ENCODE results near the gene RAB12. TPM values are rescaled to one million over a fixed set of nuclear protein-coding genes. Genes with fewer than 3 reads are reported as not detected.

The RAB12 gene
- total RNA-seq, 1 experiment from 2014 or later: 51.3 TPM

DNA sequence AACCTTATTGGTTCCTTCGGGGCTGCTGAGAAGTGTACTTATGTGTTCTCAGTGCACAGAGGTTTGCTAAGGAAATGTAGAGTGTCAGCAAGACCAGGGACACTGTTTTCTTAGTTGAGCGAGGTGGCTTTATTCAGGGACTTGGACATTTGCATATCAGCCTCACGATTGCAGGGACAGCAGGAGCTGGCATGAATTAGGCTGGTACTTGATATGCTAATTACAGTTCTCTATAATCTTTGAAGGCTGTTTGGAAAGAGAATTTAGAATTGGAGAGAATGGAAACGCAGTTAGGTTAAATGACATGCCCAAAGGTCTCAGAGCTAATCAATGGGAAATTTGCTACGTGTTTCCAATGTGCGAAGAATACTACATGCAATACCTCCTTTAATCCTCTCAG lies 77.4 kb downstream of the RAB12 start:
- H3K4me1 Mint-ChIP-seq: peaks cover 41 to 44% of the 10 kb centered on the region in 2 experiments
- no peaks in the 10 kb centered on the region for H3K23me2 ChIP-seq (ENCODE audit: insufficient read length, low read depth, low read length, poor library complexity, severe bottlenecking)

More for the DNA sequence above, 77.4 kb downstream of the RAB12 start:
- Histone ChIP-seq H2BK120ac (ENCODE audit: low read depth, low read length, poor library complexity, severe bottlenecking) (no peak overlapping the region), H3K9ac (ENCODE audit: extremely low read depth, insufficient read length, low read length) (no peak overlapping the region), H3K56ac (ENCODE audit: insufficient read length, low read depth, low read length) (no peak overlapping the region), H3K4me2 (ENCODE audit: insufficient read depth, insufficient read length, low read length) (no peak overlapping the region), H4K91ac (ENCODE audit: insufficient read length, low read depth, low read length) (no peak overlapping the region), H2BK20ac (ENCODE audit: low read depth, low read length, poor library complexity, severe bottlenecking) (no peak overlapping the region), H3K79me2 (ENCODE audit: insufficient read depth, low read length) (no peaks in the 10 kb centered on the region), H2AFZ (ENCODE audit: low read length) (no peak overlapping the region), H3K4me1 (ENCODE audit: insufficient read depth, low read length) (peaks cover 10% of the 10 kb centered on the region; the same call in 1 of the 2 replicates), H2BK15ac (ENCODE audit: low read depth, low read length) (no peak overlapping the region), H3T11ph (ENCODE audit: low read length) (no peak overlapping the region), H4K20me1 (ENCODE audit: control insufficient read depth, insufficient read depth, insufficient read length) (no peaks in the 10 kb centered on the region), H2BK5ac (ENCODE audit: insufficient read length, low read length) (no peak overlapping the region), H3K4ac (ENCODE audit: low read depth, low read length) (no peak overlapping the region), H2BK12ac (ENCODE audit: insufficient read length, low read depth, low read length) (no peak overlapping the region), H4K5ac (ENCODE audit: insufficient read length, low read depth, low read length) (no peak overlapping the region), H2AK5ac (ENCODE audit: insufficient read length, low read length) (no peak overlapping the region), H3K9me3 (ENCODE audit: control insufficient read depth, low read depth, low read length) (no peaks in the 10 kb centered on the region), H4K8ac (replicated peaks; ENCODE audit: insufficient read length, low read depth, low read length) (no peak overlapping the region), H3K14ac (ENCODE audit: insufficient read depth, low read length) (no peak overlapping the region), H3K23ac (ENCODE audit: insufficient read length, low read depth, low read length) (no peak overlapping the region), H3K27me3 (ENCODE audit: insufficient read depth, low read length) (no peaks in the 10 kb centered on the region), H3K18ac (ENCODE audit: insufficient read length, low read depth, low read length) (no peak overlapping the region), H3K27ac (ENCODE audit: insufficient read length, low read depth, low read length) (no peak overlapping the region), H3K79me1 (ENCODE audit: insufficient read depth, low read depth, low read length, poor library complexity, severe bottlenecking) (no peaks in the 10 kb centered on the region)
- Mint-ChIP-seq H3K9me3 (no peaks in the 10 kb centered on the region), H3K27ac (peak overlapping the region in 1 of 3 experiments; percentile 10; a peak in 1 of 7 replicates), H3K36me3 (ENCODE audit: insufficient read depth in 1 of 3, low read depth in 3 of 3) (no peaks in the 10 kb centered on the region), H3K4me3 (no peak overlapping the region; a peak in 1 of 5 replicates), H3K27me3 (ENCODE audit: low read depth) (no peaks in the 10 kb centered on the region; the same call in 1 of the 2 replicates)
- TF ChIP-seq, protein P1, sequence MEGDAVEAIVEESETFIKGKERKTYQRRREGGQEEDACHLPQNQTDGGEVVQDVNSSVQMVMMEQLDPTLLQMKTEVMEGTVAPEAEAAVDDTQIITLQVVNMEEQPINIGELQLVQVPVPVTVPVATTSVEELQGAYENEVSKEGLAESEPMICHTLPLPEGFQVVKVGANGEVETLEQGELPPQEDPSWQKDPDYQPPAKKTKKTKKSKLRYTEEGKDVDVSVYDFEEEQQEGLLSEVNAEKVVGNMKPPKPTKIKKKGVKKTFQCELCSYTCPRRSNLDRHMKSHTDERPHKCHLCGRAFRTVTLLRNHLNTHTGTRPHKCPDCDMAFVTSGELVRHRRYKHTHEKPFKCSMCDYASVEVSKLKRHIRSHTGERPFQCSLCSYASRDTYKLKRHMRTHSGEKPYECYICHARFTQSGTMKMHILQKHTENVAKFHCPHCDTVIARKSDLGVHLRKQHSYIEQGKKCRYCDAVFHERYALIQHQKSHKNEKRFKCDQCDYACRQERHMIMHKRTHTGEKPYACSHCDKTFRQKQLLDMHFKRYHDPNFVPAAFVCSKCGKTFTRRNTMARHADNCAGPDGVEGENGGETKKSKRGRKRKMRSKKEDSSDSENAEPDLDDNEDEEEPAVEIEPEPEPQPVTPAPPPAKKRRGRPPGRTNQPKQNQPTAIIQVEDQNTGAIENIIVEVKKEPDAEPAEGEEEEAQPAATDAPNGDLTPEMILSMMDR (conservative IDR thresholded peaks at IDR 0.05): no peak
- no peak for DNase-seq
- WGBS (ENCODE audit: extremely low coverage, insufficient read length, low lambda C conversion rate): no CpG with 5 or more reads among the region's 6 CpGs
